Fibroblast of skin of left quadriceps (primary cell): ENCODE results near the gene PRPF19.
A peak's percentile ranks its signal among the peaks of the same experiment; 100 is the strongest.
"Not testable (repeated sequence)": the region's sequence is repeated elsewhere in the genome, so short reads cannot be mapped to it uniquely, and the experiment has no call there.

Source experiments
- DNase-seq, 2 experiments: peaks; one replicate each; pipeline ENCODE4 v3.0.0-alpha.2; 2013; ENCODE audit warnings: low read depth in 2 of 2

Gene PRPF19

DNA sequence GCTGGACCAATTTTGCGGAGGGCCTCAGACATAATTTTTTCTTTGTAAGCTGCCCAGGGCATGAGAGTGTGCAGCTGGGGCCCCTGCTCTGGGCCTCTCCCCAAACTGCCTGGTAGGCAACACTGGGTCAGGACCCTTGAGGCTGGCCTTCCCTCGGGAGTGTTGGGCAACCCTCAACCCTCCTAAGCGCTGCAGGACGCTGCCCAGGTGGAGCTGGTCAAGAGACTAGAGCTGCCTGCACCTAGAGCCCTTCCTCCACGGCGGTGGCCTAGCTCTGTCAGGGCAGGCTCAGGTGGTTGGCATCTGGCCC, 17.4 kb upstream of the PRPF19 start:
- no peak for DNase-seq

DNA sequence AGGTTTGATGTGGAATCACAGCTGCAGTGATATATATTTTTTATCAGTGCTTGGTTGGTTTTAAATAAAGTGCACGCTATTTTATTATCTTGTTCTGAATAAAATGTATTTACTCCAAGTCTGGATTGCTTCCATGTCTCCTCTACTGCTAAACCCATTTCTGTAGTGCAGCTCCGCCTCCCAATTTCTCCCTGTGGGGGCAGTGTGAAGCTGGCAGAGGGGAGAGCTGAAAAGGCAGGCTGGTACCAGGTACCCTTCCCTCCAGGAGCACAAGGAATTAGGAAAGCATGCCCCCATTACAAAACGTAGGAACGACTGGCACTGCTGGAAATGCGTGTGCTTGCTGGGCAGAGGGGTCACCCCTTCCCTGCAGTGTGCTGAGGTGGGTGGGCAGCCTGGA, 16.9 kb upstream of the PRPF19 start:
- no peak for DNase-seq

DNA sequence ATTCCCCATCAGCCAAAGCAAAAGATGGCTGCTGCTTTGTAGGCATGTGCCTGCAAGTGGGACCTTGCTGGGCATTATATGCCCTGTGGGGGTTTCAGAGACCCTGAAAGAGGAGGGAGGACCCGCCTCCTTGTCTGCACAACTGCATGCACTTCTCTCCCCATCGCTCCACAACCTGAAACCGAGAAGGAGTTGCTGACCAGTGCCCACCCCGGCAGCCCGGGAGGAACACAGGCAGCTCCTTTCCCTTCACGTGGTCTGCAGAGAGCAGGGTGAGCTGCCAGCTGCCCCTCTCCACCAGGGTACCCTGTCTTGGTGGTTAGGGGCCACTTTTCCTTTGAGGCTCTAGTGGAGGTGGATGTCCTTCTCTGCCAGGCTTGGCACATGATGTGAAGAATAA, 16.5 kb upstream of the PRPF19 start:
- DNase-seq, result no peak

DNA sequence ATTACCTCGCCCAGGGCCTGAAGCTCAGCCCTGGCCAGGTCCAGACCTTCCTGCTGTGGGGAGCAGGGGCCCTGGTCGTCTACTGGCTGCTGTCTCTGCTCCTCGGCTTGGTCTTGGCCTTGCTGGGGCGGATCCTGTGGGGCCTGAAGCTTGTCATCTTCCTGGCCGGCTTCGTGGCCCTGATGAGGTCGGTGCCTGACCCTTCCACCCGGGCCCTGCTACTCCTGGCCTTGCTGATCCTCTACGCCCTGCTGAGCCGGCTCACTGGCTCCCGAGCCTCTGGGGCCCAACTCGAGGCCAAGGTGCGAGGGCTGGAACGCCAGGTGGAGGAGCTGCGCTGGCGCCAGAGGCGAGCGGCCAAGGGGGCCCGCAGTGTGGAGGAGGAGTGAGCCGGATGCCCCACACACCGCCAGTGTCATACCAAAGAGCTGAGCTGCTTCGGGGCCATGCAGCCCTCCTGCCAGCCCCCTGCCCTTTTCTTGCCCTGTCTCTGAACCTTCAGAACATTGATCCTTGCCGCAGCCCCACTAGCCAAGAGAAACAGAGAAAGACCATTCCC, 15.5 kb upstream of the PRPF19 start:
- DNase-seq, result no peak

DNA sequence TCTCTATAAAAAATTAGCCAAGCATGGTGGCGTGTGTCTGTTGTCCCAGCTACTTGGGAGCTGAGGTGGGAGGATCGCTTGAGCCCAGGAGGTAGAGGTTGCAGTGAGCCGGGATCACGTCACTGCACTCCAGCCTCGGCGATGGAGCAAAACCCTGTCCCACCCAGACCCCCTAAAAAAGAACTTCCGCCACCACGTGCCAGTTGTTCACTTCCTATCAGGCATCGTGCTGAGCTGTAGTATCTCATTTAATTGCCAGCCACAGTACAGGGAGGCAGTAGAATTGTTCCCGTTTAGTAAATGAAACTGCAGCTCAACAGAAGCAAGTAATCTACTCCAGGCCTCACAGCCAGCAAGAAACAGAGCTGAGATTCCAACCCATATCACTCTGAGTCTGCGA, 14.9 kb upstream of the PRPF19 start:
- no peak for DNase-seq

DNA sequence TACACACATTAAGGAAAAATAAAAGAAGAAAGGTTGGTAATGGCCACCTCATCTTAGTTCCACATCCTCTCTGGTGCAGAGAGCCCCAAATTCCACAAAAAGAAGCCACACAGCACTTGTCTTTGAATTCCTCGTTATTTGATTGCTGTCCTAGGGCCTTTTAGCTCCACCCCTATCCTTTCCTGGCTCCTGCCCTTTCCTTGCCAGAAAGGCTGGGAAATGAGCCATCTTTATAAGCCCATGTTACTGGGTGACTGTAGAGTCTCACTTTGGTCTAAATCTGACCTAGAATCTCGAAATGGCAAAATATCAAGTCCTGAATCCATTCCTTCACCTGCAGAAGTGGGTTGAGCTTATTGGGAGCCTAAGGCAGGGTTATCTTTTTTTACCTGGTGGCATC, 13.6 kb upstream of the PRPF19 start:
- DNase-seq, result no peak

DNA sequence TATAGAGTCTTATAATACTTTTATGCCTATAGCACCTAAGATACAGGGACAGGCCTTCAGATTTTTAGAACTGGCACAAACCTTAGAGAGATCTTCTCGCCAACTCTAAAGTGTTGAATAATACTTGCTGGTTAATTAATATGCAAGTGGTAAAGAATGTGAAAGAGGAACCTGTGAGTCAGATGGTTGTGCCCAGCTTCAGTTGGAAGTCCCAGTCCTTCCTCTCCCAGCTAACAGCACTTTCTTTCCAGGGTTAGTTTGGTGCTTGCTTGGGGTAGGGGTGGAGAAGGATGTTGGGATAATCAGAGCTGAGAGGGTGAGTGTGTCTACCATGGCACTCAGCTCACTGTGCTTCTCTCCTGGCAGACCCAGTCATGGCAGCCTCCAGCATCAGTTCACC, 12.9 kb upstream of the PRPF19 start:
- DNase-seq, result no peak

DNA sequence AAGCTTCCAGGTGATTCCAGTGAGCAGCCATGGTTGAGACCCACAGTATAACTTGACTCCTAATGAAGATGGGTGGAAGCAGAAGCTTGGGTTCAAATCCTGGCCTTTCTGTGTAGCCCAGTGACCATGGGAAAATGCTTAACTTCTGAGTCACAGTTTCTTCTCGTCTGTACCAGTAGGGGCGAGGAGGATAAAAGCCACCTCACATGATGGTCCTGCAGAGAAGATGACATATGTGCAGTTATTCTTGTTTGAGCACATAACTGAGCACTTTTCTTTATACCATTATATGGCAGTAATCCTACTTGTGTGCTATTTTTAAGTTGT, 12.5 kb upstream of the PRPF19 start:
- no peak for DNase-seq

DNA sequence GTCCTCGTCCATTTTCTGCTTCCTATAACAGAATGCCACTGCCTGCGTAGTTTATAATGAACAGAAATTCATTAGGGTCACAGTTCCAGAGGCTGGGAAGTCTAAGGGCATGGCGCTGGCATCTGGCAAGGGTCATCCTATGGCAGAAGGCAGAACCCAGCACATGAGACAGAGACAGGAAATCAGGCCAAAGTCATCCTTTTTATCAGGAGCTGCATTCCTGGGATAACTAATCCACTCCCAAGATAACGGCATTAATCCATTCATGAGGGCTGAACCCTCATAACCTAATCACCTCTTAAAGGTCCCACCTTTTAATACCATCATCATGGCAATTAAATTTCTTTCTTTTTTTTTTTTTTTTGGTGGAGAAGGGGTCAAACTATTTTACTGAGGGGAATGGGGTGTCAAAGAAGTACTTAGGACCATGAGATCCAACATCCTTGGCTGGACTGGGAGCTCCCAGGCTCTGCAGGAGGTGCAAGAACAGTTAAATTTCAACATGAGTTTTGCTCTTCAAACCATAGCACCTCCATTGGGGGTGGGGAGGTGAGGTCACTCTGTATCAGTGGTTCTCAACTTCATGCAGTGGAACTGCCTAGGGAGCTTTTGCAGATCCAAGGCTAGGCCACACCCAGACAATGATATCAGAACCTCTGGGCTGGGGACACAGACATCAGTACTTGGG, 12.0 kb upstream of the PRPF19 start:
- DNase-seq, result no peak

DNA sequence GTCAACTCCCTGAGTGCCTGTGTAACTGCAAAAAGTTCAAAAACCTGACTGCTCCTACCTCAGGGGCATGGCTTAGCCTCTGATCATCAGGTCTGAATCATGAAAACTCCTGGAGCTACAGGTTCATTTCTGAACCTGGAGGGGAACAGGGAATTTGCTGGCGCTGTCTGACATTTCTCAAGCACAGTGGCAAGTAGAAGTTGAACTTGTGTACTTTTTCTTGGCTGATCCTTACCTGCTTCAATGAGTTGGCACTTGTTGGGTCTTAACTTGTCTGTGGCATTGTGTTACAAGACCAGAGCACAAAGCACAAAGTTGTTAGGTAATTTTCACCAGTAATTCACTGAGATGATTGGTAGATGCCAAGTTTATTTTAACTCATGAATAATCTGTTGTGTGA, 10.9 kb upstream of the PRPF19 start:
- DNase-seq, result no peak

DNA sequence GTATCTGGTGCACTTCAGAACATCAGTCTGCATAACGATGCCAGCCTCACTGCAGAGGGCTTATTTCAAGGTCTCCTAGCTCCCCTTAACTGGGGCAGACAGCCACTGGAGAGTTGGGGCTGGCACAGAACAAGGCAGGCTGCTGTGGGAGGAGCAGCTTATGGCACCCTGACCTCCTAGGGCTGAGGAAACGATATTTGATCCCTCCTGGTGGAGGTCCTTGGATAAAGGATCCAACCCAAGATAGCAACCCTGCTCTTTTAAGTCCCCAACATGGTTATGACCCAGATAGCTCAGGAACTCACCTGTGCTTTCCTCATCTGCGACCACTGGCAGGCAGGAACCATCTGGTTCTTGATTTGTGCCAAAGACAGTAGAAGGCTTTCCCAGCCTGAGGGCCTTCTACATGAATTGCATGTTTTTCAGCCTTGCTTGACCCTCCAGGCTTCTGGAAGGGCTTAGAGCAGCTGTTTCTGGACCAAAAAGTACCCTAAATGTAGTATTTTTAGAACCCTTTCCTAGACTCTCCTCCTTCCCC, 10.4 kb upstream of the PRPF19 start:
- DNase-seq, result no peak

DNA sequence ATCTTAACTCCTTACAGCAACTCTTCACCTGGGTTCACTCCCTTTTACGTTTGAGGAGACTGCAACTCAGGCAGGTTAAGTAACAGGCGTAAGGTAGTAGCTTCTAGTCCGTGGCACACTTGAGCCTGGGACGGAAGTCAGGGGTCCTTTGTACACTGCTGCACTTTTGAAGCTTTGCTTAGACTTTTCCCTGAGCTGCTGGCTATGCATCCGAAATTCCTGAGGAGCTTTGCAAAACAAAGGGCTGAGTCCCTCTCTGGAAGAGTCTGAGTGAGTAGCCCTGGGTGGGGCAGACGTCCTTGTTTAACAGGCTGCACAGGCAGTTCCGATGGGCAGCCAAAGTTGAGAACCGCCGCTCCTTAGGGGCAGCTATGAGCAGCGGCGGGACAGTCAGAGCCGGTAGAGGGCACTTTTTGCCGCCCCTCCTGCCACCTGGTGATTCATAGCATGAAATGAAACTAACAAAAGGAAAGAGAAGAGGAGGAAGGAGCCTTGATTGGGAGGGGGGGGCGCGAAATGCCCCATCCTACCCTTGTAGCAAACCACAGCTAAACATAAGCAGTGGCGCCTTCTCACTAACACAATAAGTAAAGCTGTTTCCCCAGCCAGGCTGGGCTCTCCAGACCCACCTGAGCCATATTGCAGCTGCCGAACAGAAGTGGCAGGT, 9.0 kb upstream of the PRPF19 start:
- DNase-seq, result no peak

DNA sequence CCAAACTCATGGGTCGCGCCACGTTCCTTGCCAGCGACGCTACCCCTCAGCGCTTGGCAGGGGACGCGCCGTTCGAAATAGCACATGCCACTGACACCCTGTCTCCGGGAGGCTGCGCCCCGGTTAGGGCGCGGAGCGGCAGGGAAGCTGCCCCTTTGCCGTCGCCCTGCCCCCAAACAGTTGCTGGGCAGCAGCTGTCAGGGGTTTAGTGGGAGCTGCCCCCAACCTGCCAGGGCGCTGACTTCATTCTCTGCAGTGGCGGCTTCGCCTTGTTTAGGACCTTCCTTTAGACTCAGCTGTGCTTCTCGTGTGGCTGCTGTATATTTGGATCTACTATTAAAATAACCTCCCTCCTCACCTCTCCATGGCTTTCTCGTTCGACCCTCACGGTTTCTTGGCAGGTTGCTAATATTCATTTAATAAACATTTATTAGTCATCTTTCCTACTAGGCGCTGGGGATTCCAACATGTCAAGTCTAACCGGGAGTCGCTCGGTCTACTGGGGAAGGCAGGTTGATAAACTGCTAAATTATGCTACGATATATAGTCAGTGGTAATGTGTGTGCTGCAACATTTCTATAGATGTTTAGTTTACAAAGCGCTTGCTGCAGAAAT, 8.4 kb upstream of the PRPF19 start:
- no peak for DNase-seq

DNA sequence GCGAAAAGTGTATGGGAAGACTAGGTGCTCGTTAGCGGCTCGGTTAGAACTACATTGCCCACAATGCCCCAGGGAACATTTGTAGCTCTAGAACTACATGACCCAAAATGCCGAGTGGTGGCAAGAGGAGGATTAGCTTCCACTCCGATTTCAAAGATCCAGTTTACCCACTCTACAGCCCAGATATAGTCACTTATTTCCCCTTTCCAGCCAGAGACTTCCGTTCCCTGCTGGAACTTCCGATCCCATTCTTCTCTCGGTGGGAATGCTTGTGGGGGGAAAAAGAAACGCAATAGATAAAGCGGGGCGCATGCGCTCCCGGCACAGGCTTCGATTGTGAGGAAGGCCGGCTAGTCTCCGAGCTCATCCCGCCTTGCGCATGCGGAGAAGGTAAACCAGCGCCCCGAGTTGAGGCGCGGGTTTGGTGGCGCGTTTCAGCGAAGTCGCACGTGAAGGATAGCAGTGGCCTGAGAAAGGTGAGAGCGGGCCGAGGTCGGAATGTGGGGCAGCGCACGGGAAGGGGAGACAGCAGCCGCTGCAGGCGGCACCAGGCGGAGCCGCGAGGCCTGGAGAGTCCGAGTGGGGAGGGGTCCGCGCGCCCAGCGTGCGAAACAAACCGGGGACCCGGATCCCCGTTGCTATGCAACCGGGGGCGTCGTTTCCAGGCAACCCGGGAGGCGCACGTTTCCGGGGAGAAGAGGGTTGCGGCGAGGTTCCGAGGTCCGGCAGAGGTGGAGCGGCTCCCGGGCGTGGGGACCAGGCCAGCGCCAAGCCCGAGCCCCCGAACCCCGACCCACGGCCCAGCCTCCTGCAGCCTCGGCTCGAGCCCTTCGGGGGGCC, 7.6 kb upstream of the PRPF19 start, which contains the start of gene TMEM109:
TSS of gene TMEM109 (plus strand) at position 366 of the 840 bp plus-strand sequence. CDS start 5,536 bp downstream, outside the sequence.
- DNase-seq, result peak; percentile 81 to 82

DNA sequence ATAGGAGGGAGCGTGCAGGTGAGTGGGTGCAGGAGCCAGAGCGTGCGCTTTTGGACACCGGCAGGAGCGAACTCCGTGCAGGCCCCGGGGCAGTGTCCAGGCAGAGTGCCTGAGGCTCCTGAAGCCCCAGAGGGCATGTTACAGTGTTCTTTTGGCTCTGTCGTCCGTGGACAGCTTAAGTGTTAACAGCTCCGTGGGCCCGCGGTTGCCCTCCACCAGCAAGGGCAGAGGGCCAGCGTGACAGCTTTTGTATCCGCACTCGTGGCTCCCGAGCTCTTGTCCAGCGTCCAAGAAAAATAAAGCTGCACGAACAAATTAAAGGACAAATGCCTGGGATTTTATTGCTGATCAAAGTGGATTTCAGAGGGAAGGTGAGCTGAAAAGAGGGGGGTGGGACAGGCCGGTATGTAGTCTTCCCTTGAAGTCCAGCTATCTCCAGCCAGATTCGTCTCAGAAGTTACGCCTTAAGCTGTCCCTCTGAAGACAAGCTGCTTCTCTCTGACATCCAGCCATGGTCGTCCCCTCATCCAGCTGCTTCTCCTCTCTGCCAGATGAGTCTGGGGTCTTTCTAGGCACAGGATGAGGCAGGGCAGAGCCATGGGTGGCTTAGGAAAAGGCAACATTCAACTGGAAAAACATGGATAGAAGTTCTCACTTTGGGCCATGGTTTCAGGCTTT, 6.6 kb upstream of the PRPF19 start:
- no peak for DNase-seq

DNA sequence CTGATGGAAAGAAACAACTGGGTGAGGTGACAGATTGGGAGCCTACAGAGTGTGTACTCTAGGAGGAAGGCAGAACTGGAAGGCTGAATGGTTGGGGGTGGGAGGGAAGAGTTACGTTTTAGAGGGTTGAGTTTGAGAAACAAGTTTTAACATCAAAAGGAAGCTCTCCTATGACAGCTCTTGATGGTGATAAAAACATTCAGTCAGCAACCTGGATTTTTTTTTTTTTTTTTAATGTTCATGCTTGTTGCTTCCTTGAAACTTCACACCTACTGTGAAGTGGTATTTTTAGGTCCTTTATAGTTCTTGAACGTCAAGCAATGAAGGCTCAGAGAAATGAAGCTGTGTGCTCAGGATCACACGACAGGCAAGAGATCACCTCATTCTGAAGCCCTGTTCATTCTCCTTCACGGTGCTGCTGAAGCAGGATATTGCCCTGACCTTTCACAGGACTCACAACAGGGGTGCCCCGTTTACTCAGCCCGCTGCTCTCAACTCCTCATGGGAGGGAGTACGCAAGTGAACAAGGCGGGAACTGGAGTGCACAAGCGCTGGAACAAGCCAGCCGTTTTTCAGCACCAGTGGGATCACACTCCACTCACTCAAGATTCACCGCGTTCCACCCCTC, 6.0 kb upstream of the PRPF19 start:
- no peak for DNase-seq

DNA sequence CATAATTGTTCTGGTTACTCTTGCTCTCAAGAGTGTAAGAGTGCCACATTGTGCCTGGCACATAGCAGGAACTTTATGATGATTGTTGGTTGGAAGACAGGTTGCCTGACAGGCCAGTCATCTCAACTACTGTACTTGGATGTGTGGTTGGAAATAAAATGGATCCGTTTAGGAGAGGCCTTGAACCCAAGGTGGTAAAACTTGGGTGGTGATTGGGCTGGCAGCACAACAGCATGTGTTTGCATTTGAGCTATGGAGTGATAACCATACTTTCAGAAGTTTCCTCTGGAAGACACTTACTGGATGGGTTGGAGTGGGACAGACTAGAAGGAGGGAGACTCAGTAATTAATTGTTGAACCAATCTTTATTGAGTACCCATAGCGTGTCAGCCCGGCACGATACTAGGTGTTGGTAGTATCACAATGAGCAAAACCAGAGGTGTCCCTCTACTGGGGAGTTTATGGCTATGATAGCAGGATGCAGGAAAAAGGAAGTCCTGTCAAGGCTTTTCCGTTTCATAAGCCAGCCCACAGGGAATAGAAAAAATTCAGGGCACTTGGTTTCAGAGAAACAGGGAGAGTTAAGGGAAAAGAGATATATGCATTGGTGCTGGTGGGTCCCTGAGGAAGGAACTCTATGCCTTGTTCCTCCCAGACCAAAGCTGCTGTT, 4.5 kb upstream of the PRPF19 start:
- no peak for DNase-seq

DNA sequence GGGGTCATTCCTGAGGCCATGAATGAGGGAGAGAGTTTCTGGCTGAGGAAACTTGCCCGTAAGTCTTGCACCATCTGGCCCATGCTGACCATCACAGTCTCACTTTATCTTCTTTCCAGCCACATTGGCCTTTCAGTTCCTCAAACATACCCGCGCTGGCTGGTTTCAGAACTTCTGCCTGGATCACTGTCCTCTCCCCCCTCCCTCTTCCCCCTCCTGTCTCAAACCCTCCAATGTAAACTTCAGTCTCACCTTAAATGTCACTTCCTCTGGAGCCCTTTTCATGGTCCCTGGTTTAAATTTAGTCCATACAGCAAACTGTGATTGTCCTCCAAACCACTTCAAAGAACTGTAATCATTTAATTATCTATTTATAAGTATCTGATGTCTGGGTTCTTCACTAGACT, 3.9 kb upstream of the PRPF19 start:
- no peak for DNase-seq

DNA sequence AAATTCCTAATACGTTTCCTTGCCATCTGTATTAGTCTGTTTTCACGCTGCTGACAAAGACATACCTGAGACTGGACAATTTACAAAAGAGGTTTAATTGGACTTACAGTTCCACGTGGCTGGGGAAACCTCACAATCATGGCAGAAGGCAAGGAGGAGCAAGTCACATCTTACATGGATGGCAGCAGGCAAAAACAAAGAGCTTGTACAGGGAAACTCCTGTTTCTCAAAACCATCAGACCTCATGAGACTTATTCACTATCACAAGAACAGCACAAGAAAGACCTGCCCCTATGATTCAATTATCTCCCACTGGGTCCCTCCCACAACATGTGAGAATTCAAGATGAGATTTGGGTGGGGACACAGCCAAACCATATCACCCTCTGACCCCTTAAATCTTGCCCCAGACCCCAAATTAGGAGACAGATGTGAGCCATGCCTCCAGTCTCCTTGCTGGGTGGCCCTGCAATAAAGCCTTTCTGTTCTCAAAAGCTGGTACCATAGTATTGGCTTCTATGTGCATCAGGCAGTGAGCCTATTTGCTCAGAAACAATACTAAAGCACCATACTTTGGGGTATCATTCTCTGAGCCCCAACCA, 3.4 kb upstream of the PRPF19 start:
- DNase-seq, result not testable (repeated sequence)

DNA sequence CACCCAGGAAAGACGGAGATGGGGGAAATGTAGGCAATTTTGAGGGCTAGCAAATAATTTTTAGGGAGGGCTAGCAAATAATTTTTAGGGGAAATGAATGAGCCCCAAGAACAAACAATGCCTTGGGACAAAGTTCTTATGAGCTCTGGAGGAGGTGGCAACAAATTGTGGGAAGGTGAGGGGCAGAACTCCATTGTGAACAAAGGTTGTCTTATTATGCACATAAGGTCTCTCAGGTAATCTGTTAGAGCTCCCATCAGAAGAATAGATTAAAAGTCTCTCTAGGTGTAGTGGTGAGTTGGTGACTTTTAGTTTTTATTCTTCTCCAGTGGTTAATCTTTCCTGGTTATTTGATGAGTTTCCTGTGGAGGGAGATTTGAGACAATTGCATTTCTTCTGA, 2.4 kb upstream of the PRPF19 start:
- no peak for DNase-seq
